ENCODE measurements around the gene TK1.
A peak's percentile ranks its signal among the peaks of the same experiment; 100 is the strongest.
"Not testable (repeated sequence)": the region's sequence is repeated elsewhere in the genome, so short reads cannot be mapped to it uniquely, and the experiment has no call there.

Gene TK1

DNA sequence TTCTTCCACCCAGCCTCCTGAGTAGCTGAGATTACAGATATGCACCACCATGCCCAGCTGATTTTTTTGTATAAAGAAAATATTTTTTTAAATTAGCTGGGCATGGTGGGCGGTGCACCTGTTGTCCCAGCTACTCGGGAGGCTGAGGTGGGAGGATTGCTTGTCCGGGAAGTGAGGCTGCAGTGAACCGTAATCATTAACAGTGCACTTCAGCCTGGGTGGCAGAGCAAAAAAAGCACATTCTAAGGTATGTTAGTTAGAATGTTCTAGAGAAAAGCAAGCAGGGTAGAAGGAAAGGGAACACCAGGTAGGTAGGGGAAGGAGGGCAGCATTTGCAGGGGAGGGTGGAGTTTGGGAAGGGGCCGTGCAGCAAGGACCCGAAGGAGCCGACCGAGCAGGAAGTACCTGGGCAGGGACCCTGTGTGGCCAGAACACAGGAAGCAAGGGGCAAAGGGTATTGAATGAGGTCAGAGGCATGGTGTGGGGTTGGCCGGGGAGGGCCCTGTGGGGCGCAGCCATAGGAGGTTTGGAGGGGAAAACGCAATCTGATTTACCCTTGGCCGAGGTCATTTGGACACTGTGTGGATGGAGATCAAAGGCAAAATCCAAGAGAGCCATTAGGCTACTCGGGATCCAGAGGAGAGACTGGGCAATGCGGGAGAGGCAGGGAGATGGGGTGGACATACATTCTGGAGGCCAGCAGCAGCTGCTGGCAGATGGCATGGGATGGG is 38.4 kb downstream of the TK1 start:
- no peak for DNase-seq (ENCODE audit: low read depth)

DNA sequence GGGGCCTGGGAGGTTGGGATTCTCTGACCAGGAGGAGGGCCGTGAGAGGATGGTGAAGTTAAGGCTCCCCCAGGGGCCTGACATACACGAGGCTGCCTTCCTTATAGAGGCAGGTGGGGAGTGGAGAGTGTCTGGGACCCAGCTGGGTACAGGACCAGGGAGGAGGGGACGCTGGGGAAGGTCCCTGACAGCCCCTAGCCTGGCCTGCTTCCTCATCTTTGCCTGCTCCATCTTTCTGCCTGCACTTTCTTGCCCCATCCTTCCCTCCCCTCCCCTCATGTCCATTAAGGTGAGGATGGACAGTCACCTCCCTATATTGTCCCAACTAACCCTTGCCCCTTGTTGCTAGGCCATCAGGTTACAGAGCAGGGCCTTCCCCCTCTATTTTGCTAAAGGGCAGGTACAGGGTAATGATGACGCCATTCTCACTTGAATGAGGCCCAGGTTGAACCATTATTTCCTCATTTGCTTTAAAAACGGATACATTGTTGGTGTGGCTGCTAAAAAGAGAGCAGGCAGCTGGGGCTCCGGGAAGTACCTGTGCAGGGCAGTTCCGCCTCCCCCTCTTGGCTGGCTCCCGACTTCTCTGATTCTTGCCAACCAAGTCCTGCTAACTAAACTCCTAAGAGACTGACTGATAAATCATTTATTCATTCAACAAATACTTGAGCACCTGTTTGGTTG is 39.4 kb downstream of the TK1 start:
- no peak for DNase-seq (ENCODE audit: low read depth)

DNA sequence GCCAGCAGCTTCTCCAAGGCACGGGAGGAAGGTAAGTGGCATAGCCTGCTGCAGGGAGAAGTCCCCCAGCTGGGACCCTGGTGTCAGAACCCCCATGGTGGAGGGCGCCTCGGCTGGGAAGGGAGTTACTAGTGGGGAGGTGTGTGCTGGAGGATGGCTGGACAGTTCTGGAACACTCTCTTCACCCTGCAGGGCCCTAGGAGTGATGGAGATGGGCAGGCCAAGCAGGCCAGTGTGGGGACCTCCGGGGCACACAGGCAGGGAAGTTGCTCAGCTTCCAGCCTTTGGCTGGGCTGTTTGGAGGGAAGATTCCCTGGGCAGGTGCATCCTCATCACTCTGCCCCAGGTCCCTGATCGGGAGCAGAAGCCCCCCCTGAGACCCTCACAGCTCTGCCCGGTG is 40.0 kb downstream of the TK1 start:
- DNase-seq (ENCODE audit: low read depth), result no peak

DNA sequence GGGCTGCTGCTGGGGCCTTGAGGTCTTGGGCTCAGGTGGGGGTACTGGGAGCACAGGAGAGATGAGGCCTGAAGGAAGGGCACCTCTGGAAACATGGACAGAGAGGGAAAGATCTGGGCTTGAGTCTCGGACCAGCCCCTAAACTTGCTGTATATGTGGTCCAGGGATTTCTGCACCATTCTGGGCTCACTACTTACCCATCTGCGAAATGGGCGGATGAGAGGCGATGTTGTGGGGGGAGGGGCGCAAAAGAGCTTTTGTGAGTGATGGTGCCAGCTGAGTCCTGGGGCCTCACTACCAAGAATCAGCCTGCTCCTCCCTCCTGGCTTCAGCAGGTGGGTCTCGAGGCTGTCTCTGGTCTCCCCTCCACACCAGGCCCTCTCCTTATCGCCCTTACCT is 40.4 kb downstream of the TK1 start:
- DNase-seq (ENCODE audit: low read depth), result no peak

DNA sequence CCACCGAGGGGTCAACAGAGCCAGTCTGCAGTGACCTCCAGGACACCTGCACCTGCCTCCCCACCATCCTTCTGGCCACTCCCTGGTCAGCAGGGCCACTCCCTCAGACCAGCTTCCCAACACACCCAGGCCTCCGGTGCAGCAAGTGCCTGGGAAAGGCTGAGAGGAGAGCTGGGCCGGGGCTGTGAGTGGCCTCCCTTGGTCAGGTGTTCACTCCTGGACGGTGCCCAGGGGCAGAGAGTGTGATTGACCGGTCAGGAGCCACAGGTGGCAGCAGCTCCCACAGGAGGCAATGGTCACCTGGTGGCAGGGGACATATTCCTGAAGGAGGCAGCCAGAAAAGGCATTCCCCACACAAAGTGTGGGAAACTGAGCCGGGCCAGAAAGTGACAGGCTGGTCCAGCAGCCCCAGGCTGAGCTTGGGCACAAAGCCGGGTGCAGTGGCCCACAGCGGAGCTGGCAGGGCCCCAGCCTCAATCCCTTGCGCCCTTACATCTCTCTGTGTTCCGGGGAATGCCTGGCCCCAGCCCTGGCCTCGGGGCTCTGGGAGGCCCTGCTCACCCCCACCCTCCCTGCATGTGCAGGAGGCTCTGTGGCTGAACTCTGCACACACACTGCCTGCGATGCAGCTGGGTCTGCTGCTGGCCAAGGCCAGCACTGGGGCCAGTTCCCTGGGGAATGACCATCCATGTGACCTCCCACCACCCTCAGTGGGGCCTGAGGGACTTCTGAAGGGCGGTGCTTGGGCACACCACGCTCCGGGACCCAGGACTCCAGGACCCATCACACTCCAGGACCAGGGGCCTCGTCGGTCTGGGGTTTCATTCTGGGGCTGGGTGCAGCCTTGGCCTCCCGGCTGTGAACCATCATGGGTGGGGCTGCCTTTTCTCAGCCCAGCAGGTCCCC is 41.9 kb downstream of the TK1 start:
- DNase-seq (ENCODE audit: low read depth), result no peak

DNA sequence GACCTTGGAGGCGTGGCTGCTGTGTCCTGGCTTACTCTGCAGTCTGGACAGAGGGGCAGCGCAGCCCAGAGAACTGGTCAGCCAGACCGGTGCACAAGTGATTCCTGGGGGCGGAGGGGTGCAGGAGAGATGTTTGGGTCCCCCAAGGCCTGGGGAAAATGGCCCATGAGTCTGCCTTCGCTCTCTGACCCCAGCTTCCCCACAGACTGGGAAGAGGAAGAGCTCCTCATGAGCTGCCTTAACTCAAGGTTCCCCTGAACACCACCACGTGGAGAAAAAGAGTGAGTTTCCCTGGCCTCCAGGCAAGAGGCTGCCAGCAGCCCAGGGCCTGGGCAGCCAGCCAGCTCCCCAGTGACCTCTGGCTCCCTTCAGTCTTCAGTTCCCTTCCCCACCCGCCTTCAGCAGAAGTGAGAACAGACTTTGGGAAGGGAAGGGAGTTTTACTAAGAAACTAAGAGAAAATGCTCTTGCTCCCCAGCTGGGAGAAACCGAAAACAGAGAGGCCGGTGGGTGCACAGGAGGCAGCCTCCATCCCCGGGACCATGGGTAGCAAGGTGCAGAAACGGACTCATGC is 42.6 kb downstream of the TK1 start:
- DNase-seq (ENCODE audit: low read depth), result no peak

DNA sequence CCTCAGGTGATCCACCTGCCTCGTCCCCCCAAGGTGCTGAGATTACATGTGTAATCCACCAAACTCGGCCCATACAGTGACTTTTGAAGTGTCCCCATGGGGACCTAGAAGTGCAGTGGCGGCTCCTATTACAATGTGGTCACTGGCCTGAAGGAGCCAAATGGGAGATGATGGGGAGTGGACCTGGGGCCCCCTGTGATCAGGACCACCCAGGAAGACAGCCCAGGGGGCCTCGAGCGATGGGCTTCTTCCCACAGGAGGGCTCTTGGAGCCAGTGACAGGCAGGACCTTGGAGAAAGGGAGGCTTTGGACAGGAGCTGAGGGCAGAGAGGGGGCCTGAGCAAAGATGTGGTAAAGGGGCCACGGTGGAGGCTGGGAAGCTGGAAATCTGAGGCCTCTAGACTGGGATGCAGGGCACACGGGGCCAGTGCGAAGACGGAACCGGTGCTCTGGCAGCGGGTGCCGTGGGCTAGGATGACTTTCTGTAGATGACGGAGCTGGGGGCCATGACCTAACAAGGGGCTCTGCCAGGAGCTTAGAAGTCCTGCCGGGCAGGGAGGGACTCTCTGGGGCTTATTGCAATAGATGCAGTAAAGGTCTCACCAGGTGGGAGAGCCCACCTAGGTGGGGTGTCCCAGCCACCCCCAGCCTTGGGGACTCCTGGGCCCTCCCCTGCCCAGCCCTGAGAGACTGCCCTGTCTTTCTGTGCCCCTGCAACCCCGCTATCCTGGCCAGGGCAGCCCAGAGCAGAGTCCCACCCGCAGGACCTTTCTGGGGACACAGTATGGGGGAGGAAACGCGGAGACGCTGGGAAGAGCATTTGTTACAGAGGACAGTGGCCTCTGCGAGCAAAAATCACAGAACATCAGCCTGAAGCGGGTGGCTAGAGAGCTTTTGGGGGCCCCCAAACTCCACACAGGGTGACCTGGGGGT is 43.4 kb downstream of the TK1 start:
- no peak for DNase-seq (ENCODE audit: low read depth)

DNA sequence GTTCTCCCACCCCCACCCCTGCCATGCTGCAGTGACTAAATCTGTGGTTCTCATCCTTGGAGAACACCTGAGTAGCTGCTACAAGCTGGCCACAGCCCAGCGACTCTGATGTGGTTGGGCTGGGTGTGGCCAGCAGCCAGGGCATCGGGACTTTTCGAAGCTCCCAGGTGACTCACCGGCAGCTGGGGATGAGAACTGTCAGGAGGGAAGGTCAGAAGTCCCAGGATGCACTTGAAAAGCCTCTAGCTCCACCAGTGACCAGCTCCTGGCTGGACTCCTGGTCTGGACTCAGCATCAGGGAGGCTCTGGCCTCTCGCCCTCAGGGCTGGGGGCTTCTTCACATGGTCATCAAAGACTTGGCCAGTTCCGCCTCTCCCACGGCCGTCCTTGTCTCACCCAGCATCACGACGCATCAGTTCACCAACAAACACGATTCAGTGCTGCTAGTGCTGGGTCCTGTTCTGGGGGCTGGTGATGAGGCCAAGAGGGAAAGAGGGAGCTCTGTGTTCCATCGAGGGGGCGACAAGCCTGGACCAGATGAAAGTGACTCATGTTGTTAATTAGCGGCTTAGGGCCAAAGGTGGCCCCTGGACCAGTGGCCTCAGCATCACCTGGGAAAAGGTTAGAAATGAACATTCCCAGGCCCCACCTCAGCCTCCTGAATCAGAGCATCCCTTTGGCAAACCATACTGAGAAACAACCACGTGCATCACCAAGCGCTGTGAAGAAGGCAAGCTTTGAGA is 44.6 kb downstream of the TK1 start:
- DNase-seq (ENCODE audit: low read depth), result no peak

DNA sequence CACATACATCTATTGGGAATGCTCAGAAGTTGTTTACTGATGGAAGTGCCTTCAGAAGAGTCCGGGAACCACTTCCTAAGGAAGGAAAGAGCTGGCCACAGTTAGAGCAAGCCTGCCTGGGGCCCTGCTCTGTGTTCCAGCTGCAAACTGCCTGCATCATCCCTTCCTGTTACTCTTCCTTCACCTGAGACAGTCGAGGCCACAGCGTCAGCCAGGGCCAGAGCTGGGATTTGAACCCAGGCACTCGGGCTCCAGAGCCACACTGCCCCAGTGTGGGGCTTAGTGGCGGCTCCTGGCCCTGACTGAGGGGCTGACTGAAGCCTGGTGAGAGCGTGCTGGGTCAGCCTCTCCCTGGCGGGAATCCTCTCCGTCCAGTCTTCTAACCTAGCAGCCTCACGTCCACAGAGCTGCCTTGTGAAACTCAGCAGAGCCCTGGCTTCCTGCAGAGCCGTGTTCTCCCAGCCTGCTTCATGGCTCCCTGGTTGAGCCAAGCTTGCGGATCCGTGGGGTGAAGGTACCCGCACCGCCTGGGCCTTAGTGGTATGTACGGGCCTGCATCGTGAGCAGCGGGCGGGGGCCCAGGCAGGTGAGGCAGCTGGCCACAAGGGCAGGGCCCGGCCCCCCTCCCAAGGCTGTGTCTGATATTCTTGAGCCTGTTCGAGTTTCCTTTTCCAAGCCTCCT is 45.3 kb downstream of the TK1 start:
- DNase-seq (ENCODE audit: low read depth), result no peak

DNA sequence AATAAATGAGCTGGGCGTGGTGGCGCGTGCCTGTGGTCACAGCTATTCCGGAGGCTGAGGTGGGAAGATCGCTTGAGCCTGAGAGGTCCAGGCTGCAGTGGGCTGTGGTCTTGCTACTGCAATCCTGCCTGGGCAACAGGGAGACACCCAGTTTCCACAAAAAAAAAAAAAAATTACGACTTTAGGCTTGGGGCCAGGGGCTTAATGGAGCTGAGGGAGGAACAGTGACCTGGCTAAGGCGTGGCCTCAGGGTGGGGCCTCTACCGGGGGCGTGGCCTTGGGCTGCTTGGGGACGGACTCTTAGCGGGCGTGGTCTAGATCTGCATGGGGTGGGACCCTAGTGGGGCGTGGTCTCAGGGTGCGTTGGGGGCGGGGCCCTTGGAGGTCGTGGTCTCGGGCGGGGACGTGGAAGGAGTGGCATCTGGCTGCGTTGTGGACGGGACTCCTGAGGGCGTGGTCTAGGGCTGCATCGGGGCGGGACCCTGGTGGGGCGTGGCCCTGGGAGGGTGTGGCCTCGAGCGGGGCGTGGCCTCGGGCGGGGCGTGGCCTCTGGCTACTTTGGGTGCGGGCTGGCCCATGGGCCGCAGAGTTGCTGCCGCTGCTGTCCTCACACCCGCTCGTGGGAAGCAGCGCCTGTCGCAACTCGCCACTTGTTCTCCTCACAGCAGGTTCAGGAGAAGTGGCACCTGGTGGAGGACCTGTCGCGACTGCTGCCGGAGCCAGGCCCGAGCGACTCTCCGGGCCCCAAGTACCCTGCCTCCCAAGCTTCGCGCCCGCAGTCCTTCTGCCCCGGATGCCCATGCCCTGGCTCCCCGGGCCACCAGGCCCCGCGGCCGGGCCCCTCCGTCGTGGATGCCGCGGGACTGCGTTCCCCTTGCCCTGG is 46.4 kb downstream of the TK1 start:
- DNase-seq (ENCODE audit: low read depth), result peak; percentile 85

DNA sequence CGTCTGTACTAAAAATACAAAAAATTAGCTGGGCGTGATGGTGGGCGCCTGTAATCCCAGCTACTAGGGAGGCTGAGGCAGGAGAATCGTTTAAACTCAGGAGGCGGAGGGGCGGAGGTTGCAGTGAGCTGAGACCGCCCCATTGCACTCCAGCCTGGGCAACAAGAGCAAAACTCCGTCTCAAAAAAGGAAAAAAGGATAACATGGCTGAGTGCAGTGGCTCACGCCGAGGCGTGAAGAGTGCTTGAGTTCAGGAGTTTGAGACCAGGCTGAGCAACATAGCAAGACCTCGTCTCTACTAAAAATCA is 47.0 kb downstream of the TK1 start:
- DNase-seq (ENCODE audit: low read depth), result not testable (repeated sequence)

DNA sequence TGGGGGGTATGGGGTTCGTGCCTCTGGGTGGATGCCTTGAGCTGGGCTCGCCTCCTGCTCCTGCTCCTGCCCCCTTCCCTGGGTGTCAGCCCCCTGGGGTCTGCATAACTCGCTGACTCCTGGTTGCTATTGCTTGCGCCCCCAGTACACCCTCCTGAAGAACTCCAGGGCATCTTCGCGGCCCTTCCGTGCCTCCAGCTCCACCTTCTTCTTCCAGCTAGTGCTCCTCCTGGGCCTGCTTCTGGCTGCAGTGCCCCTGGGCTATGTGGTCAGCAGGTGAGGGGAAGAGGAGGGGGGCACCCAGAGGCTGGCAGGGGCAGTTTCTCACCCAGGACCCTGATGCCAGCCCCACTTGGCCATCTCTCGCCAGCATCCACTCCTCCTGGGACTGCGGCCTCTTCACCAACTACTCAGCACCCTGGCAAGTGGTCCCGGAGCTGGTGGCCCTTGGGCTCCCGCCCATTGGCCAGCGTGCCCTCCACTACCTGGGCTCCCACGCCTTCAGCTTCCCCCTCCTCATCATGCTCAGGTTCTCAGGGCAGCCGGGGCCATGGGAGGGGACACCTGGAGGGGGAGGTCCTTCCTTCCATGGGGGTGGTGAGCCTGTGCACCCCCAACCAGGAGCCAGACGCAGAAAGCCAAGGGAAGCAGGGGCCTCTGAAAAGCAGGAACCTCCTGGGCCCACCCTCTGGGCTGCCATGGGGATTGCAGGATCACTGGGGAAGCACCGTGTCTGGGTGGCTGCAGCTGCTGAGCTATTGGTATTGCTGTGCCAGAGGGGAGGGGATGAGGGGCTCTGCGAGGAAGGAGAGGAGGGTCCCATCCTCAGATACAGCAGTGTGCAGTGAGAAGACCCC is 48.4 kb downstream of the TK1 start:
- no peak for DNase-seq (ENCODE audit: low read depth)

DNA sequence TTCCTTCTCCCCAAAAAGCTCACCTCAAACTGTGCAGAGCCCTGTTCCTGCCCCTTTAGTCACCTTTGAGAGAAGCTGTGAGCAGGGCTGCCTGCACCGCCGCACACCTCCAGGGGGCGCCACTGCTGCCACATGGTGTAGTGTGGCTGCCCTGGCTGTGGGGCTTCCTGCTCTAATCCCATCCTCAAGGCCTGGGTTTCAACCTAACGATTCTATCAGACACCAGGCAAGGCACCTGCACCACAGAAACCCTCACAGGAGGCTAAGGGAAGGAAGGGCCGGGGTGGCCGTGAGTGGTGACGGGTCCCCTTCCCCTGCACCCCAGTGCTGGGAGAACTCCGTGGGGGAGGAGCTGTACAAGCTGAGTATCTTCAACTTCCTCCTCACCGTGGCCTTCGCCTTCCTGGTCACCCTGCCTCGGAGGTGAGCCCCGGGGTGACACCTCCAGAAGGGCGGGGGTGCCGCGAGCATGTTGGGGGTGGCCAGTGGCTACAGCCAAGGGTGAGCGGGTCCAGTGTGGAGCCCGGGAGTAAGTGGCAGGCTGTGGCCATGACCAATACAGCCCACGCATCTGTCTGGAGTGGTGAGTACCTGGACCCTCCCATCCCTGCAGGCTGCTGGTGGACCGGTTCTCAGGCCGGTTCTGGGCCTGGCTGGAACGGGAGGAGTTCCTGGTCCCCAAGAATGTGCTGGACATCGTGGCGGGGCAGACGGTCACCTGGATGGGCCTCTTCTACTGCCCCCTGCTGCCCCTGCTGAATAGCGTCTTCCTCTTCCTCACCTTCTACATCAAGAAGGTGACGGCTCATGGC is 49.3 kb downstream of the TK1 start:
- peak; percentile 22 for DNase-seq (ENCODE audit: low read depth)

DNA sequence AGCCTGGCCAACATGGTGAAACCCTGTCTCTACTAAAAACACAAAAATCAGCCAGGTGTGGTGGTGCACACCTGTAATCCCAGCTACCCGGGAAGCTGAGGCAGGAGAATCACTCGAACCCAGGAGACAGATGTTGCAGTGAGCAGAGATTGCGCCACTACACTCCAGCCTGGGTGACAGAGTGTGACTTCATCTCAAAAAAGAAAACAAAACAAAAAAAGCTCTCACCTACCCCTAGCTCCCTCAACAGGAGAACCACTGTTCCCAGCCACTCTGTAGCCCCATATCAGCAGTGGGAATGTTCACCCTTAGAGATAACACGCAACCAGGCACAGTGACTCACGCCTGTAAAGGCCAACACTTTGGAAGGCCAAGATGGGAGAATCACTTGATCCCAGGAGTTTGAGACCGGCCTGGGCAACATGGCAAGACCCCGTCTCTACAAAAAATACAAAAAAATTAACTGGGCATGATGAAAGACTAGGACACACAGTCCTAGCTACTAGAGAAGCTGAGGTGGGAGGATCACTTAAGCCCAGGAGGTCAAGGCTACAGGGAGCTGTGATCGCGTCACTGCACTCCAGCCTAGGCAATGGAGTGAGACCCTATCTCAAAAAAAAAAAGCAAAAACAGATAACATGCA is 50.9 kb downstream of the TK1 start:
- DNase-seq (ENCODE audit: low read depth), result no peak

DNA sequence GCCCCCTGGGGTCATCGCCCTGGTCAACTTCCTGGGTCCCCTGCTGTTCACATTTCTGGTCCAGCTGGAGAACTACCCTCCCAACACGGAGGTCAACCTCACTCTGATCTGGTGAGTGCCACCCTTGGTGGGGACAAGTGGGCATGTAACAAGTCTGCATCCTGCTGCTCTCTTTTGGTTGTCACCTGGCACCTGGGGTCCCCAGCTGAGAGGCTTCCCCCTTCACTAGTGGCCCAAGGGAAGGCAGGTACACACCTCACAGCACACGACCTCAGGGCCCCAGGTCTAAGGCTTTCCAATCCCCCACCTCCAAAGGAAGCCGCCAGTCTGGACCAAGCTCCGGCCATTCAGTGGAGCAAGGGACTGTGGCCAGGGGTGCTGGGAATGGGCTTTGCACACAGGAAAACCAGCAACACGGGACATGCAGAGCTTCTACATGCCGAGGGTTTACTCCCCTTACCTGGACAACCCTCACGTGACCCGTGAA is 51.9 kb downstream of the TK1 start:
- DNase-seq (ENCODE audit: low read depth), result no peak

Data from activated T-cell treated with anti-CD3 and anti-CD28 coated beads for 1 hour (primary cell).